B cell (primary cell): ENCODE results near the gene RPTOR.

ENCODE experiments used
- EZH2 ChIP-seq: IDR thresholded peaks from 2 replicates; pipeline ENCODE4 v1.6.1; 2012; ENCODE audit warnings: borderline replicate concordance, low read depth, mild to moderate bottlenecking, moderate library complexity, low read length; ENCODE audit not compliant: insufficient read depth, poor library complexity, severe bottlenecking
- TF ChIP-seq, protein P1 (sequence below): fragments of 200-600 bp; IDR thresholded peaks from one replicate; pipeline ENCODE4 v1.8.0; 2022; ENCODE audit warnings: antibody characterized with exemption, mild to moderate bottlenecking

GRCh38 chr17:80609757-80610156 is 65.1 kb downstream of the RPTOR start:
- TF ChIP-seq, protein P1, sequence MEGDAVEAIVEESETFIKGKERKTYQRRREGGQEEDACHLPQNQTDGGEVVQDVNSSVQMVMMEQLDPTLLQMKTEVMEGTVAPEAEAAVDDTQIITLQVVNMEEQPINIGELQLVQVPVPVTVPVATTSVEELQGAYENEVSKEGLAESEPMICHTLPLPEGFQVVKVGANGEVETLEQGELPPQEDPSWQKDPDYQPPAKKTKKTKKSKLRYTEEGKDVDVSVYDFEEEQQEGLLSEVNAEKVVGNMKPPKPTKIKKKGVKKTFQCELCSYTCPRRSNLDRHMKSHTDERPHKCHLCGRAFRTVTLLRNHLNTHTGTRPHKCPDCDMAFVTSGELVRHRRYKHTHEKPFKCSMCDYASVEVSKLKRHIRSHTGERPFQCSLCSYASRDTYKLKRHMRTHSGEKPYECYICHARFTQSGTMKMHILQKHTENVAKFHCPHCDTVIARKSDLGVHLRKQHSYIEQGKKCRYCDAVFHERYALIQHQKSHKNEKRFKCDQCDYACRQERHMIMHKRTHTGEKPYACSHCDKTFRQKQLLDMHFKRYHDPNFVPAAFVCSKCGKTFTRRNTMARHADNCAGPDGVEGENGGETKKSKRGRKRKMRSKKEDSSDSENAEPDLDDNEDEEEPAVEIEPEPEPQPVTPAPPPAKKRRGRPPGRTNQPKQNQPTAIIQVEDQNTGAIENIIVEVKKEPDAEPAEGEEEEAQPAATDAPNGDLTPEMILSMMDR, result no peak
- no peak for TF ChIP-seq EZH2
